SK-N-MC (cell line): ENCODE measurements around the gene PAPOLA.

Source experiments
- DNase-seq: peaks from one replicate; pipeline ENCODE4 v3.0.0-alpha.2; 2011; ENCODE audit warnings: low read depth, low spot score
- H3K27ac ChIP-seq: fragments of 200-600 bp; sonication (generic); 2 replicates; pipeline ENCODE4 v1.5.1; 2016; ENCODE audit warnings: mixed run types
- H3K36me3 ChIP-seq: fragments of 200-600 bp; sonication (generic); 2 replicates; pipeline ENCODE4 v1.6.1; 2017; ENCODE audit warnings: antibody characterized with exemption, low read length, mixed read lengths; ENCODE audit not compliant: insufficient read depth
- H3K4me3 ChIP-seq: fragments of 200-600 bp; sonication (generic); 2 replicates; pipeline ENCODE4 v1.5.1; 2016
- H3K9ac ChIP-seq: fragments of 200-600 bp; sonication (generic); 2 replicates; pipeline ENCODE4 v1.8.0; 2017; ENCODE audit warnings: mixed run types, mixed read lengths; ENCODE audit not compliant: insufficient read length
- H3K9me3 ChIP-seq: fragments of 200-600 bp; sonication (generic); 2 replicates; pipeline ENCODE4 v1.6.1; 2017; ENCODE audit warnings: low read depth, mild to moderate bottlenecking, antibody characterized with exemption, low read length, moderate library complexity, mixed read lengths
- EZH2 ChIP-seq: fragments of 200-600 bp; sonication (generic); IDR thresholded peaks from one replicate; pipeline ENCODE4 v1.6.1; 2017; ENCODE audit warnings: antibody characterized with exemption
- FOXP2 ChIP-seq: optimal IDR thresholded peaks from 2 replicates; pipeline ENCODE3; 2011; ENCODE audit warnings: mild to moderate bottlenecking, moderate library complexity; ENCODE audit not compliant: insufficient read depth; ENCODE audit errors: extremely low read length, control extremely low read depth
- POLR2AphosphoS5 ChIP-seq: IDR thresholded peaks from 2 replicates; pipeline ENCODE4 v1.6.1; 2012; ENCODE audit warnings: mild to moderate bottlenecking, low read depth, low read length, borderline replicate concordance

PAPOLA gene

GRCh38 chr14:96525452-96525851 lies 23.3 kb downstream of the PAPOLA start:
- no peak overlapping the region for H3K4me3 ChIP-seq
- TF ChIP-seq POLR2AphosphoS5 (no peak), FOXP2 (no peak), EZH2 (no peak)
- peaks cover 89% of the 10 kb centered on the region for H3K36me3 ChIP-seq
- no peaks in the 10 kb centered on the region for H3K9me3 ChIP-seq
- 0 out of 2 replicates have a peak overlapping the region, but pooled peaks have one; percentile 3 for H3K27ac ChIP-seq
- H3K9ac ChIP-seq = no peak overlapping the region
- DNase-seq = no peak

DNA sequence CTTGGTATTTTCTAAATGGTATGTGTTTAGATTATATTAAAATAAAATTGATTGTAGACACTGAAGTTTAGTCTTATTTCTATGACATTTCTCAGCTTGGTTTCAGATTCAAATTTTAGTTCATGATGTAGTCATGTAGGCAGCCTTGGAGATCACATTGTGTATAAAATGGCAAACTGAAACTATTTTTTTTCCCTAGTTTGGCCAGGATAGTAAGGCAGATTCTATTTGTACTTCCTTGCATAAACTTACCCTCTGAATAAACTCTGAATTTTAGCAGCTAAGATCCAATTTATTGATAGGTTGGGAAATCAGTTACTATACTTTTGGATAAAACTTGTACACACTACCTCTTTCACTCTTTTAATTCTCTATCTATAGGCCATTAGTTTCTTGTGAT lies 30.4 kb downstream of the PAPOLA start:
- H3K4me3 ChIP-seq = no peak overlapping the region
- TF ChIP-seq EZH2 (no peak), FOXP2 (no peak), POLR2AphosphoS5 (no peak)
- H3K9ac ChIP-seq = no peak overlapping the region
- H3K9me3 ChIP-seq = no peaks in the 10 kb centered on the region
- H3K27ac ChIP-seq = peak overlapping the region; percentile 35; the same call in 1 of the 2 replicates
- DNase-seq = no peak
- H3K36me3 ChIP-seq = peaks cover 87% of the 10 kb centered on the region

- peak overlapping the region; percentile 94 for H3K27ac ChIP-seq
- no peak for DNase-seq
- no peak for TF ChIP-seq FOXP2
- no peak for TF ChIP-seq POLR2AphosphoS5
- no peak for TF ChIP-seq EZH2
- no peak overlapping the region for H3K4me3 ChIP-seq
- H3K36me3 ChIP-seq = peaks cover 69% of the 10 kb centered on the region
- H3K9me3 ChIP-seq = no peaks in the 10 kb centered on the region
- H3K9ac ChIP-seq = no peak overlapping the region
Observed at GRCh38 chr14:96536807-96537206, 34.6 kb downstream of the PAPOLA start.

DNA sequence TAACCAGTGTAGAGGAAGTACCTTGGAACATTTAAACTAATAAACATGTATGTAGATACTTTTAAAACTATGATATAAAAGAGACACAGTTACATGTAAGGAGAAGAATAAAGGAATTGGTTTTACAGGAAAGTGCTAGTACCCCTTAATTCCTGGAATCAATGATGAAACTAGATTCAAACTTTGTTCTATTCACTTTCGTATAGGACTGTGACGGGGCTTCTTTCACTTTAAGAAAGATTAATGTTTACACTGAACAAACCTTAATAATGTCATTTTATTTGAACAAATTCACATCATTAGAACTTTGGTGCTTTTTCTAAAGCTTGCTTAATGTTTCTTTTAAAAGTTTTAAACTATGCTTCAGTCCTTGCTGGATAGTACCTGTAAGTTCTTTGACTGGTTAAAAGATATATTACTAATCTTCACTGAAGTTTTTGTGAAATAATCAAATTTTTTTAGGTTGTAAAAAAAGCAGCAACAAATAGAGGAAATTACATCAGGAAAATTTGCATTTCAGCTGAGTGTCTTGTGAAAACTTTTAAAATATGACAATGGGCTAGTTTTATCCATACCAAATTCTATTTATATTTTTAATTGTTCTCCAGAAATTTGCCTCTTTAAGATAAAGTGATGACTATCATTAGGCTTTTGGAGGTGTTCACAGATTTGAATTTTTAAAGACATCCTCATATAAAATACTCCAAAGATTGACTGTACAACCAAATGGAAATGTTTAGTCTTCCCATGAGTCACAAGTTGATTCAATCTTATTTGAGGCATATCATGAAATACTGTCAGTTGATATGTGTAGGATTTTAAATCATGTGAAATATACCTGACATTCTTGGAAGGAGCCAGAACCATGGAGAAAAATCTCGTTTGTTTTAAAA lies 36.2 kb downstream of the PAPOLA start:
- Histone ChIP-seq H3K9ac (peak overlapping the region; percentile 65), H3K27ac (peak overlapping the region; percentile 94), H3K9me3 (no peaks in the 10 kb centered on the region), H3K36me3 (peaks cover 64% of the 10 kb centered on the region), H3K4me3 (peak overlapping the region; percentile 36)
- no peak for DNase-seq
- no peak for TF ChIP-seq POLR2AphosphoS5
- no peak for TF ChIP-seq FOXP2
- TF ChIP-seq EZH2 = no peak

DNA sequence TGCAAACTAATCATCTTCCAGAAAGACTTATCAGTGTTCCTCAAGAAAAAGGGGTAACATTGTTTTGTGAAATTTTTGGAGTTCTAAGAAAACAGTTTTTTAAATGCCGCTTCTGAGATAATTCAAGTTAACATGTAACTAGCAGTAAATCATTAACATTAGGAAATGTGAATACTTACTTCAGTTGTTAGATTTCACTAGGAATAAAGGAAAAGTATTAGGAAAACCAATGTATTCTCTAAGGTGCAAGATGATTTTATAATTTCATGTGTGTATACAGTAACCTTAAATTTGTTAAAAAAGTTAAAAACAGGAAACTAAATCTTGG lies 36.8 kb downstream of the PAPOLA start:
- H3K27ac ChIP-seq = peak overlapping the region; percentile 94
- TF ChIP-seq POLR2AphosphoS5 = no peak
- TF ChIP-seq FOXP2 = no peak
- peaks cover 63% of the 10 kb centered on the region for H3K36me3 ChIP-seq
- peak overlapping the region; percentile 65 for H3K9ac ChIP-seq
- no peaks in the 10 kb centered on the region for H3K9me3 ChIP-seq
- no peak for DNase-seq
- no peak overlapping the region for H3K4me3 ChIP-seq

DNA sequence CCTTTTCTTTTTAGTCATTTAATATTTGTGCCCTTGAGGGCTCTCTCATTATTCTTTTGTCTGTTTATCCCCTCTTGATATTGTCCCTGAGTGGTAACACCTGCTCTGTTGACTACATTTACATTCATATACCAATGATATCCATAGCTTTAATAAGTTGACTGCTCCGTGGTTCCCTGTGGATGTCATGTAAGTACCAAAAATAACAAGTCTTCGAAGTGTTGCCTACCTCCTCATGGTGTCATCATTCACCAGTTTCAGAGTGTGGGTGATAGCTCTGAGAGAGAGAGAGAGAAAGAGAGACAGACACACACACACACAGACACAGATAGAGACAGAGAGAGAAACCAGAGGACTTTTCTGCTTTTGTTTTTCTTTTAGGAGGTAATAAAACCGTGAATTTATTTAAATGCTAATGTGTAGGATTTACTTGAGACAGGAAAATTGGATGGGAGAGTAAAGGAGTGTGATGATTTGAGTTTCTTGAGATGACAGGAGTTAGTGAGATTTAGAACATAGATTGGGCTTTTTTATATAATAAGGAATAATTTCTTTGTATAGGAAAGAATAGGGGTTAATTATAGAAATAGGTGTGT lies 52.2 kb downstream of the PAPOLA start:
- H3K4me3 ChIP-seq = no peak overlapping the region
- peaks cover 85% of the 10 kb centered on the region for H3K36me3 ChIP-seq
- DNase-seq = no peak
- H3K9ac ChIP-seq = no peak overlapping the region
- peak overlapping the region; percentile 38 for H3K27ac ChIP-seq
- no peaks in the 10 kb centered on the region for H3K9me3 ChIP-seq
- TF ChIP-seq POLR2AphosphoS5 (no peak), EZH2 (no peak), FOXP2 (no peak)

DNA sequence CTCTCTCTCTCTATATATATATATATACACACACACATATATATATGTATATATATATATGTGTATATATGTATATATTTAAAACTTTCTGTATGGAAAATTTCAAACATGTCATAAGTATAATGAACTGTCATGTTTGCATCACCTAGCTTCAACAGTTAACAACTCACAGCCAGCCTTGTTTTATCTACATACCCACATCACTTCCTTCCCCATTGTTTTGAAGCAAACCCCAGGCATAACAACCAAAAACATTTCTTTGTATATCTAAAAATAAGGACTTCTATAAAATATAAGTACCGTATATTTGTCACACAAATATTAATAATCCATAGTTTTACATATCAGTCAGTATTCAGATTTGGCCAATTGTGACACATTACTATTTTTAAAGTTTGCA lies 57.4 kb downstream of the PAPOLA start:
- Histone ChIP-seq H3K4me3 (no peak overlapping the region), H3K9ac (no peak overlapping the region), H3K9me3 (no peaks in the 10 kb centered on the region), H3K27ac (peak overlapping the region; percentile 48; the same call in 1 of the 2 replicates), H3K36me3 (peaks cover 80% of the 10 kb centered on the region)
- DNase-seq = no peak
- TF ChIP-seq FOXP2 (no peak), EZH2 (no peak), POLR2AphosphoS5 (no peak)

DNA sequence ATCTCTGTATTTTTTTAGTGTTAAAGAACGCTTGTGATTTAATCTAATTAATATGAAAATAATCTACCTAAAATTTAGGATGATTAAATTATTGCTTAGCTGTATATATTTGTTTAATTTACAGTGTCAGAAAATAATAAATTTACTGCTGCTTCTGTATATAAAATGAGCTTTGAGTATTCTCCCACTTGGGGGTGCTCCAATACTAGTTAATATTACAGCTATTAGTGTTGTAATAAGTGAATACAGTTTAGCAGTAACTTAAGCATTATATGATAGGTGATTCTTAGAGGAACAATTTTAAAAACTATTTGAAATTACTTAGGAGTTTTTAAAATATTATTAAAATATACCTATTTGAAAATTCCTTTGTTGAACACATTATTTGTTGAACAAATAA lies 62.2 kb downstream of the PAPOLA start:
- TF ChIP-seq POLR2AphosphoS5 (no peak), EZH2 (no peak), FOXP2 (no peak)
- H3K27ac ChIP-seq = peak overlapping the region; percentile 96
- peak overlapping the region; percentile 43 for H3K9ac ChIP-seq
- H3K9me3 ChIP-seq = no peaks in the 10 kb centered on the region
- no peak overlapping the region for H3K4me3 ChIP-seq
- DNase-seq = peak; percentile 45
- H3K36me3 ChIP-seq = peaks cover 78% of the 10 kb centered on the region

DNA sequence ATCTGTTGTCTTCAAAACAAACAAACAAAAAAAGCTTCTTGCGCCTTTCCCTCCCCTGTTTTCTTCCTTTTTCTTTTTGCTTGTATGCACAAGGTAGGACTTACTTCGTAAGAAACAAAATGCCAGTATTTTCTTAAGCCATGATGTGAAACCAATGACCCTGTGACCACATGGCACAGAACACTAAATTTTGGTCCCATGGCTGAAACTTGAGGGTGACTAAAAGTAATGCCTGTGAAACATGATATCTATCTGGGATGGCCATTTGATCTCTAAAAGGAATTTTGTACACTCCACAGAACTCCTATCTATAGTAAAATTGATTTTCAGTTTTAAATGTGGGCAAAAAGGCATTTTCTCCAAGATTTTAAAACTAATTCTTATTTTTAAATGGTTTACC lies 63.6 kb downstream of the PAPOLA start:
- peak overlapping the region; percentile 65 for H3K9ac ChIP-seq
- peak overlapping the region; percentile 96 for H3K27ac ChIP-seq

More for the DNA sequence above, 63.6 kb downstream of the PAPOLA start:
- Histone ChIP-seq H3K4me3 (peak overlapping the region; percentile 15; the same call in 1 of the 2 replicates), H3K9me3 (no peaks in the 10 kb centered on the region), H3K36me3 (peaks cover 77% of the 10 kb centered on the region)
- DNase-seq = no peak
- TF ChIP-seq POLR2AphosphoS5 = no peak
- TF ChIP-seq EZH2 = no peak
- TF ChIP-seq FOXP2 = no peak
